GM21390 (cell line): ENCODE measurements around the gene CELF2.
A peak's percentile ranks its signal among the peaks of the same experiment; 100 is the strongest.

Experiments used
- ATAC-seq: cut with Tn5 transposase; IDR thresholded peaks from one replicate; pipeline ENCODE4 v1.9.1; 2021; ENCODE audit not compliant: unreplicated experiment

CELF2 gene

DNA sequence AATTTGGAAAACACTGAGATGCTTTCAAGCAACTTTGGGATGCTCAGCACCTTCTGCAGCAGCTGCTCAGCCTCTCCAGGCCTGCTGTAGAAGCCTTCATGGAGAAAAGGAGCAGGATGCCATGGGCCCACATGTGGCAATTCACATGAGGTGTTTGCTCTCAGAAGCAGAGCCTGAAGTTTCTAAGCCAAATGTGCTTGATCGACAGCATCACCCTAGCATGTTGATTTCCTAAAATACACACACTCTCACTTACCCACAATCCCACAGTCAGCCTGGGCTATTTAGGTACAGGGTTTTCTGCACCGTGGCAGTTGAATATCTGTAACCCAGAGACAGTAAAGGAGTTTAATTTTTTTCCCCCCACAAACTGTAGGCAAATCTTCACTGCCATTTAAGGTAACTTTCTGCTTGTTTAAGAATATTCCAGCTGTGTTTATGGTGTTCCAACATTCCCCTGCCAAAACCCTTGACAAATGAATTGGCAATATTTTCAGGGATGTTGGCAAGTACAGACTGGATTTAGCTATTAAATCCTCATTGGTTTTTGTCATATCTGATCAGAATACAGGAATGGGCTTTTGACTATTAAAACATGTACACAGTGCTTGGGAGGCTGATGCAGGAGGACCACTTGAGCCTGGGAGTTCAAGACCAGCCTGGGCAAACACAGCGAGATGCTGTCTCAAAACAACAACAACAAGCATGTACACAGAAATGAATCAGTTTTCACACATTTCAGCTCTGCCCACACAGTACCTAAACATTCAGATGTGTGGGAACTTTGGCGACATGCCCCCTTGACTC lies 244.2 kb downstream of the CELF2 start:
- ATAC-seq = no peak

DNA sequence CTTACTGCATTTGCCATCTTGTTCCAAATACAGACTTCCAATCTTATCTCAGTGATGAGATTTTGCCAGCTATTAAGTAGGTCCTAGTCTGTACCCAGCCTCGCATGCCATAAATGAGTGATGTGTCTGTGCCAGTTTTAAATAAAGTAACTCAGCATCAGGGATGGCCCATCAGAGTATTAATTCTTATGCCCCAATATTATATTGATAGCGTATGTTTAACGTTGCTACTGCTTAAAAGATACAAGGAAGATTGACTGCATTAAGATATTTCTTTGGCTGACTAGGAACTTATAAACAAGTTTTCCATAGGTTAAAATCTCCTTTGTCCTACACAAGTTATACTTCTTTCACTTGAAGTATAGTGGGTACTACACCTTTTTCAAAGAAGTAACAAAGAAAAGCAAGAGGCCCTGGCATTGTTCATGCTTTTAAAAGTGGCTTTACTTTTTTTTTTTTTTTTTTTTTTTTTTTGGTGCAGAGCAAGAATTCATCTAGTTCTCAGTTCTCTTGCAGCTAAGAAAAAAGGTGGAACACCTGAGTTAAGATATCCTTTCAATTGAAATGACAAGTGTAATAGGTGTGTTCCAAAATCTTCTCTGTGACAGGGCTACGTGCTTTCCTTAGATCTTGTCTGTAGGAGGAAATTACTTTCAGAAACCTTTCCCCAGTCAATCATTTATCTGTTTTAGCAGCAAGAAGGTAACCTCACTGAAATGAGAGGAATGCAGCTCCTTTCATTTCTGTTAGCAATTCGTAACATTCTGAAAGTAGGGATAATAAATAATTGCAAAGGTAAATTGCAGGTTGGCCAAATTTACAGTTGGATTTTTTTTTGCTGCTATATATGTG lies 245.0 kb downstream of the CELF2 start:
- no peak for ATAC-seq

DNA sequence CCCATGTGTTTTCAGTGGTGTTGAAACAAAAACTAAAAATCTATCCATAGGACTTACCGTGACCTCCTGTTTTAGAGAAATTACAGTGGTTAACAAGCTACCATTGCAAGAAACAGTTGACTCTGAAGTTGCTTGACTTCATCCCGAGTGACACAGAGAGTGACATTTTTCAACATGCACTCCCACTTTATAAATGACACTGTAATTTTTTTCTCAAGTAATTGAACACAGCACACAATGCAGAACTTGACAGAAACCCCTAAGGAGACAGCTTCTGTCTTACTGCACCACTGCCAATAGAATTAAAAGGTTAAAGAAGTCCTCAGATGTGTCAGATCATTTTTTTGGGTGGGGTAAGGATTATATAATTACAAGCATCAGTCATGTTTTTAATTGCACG lies 246.1 kb downstream of the CELF2 start:
- no peak for ATAC-seq

DNA sequence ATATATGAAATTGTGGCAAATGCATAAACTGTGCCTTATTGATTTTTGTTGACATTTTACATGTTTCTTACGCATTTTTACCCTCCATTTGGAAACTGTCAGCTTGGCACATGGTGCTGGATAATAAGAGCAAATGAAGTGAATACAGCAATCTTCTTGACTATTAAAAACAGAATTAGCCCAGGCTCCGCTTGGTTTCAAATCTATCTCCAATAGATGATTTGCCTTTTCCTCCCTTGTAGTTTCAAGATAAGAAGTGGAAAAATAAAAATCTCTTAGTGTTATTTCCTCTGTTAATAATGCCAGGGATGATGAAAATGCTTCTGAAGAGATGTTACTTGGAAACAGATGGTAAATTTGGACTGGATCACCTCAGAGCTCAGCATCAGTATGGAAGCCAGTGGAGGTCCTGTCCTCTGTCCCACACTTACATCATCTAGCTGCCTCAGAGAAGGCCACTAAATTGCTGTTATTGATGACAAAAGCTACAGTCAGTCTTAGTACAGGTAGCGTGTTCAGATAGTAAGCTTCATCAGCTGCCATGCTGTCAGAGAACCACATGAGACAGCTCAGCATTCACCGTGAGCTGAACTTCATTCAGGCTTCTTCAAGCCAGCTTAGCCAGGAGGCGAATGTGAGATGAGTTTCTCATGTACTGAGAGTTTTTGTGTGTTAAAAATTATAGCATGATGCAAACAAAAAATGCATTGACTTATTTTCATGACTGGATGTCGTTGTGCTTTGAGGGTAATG lies 246.8 kb downstream of the CELF2 start:
- no peak for ATAC-seq

DNA sequence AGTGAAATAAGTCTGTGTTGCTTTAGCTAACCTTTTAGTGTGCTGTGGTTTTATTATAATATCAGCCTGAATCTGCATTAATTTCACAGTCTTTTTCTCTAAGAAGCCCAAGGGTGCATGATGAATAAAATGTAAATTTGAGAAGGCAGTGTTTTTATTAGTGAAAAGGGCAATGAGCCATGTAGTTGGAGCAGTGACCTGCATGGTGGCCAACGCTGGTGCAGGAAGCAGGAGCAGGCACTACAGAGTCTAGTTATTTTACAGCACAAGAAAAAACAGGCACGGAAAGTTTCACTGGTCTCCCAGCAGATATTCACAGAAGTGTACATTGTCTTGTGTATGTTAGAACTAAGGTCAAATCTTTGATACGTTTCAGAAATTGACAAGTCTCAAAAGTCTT lies 247.8 kb downstream of the CELF2 start:
- ATAC-seq = no peak

DNA sequence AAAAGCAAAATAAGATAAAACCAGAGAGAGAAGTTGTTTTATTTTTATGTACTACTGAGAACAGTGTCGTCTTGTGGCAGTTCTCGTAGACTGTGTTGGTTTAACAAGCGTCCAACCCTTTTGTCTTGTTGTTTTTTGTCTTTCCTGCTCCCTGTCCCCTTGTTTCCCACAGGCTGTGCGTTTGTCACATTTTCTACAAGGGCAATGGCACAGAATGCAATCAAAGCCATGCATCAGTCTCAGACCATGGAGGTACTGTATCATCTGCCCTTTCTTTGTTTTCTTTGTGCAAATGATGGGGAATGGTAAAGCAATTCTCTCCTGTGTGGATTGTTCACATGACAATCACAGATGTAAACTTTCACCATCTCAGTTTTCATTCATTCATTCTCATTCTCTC lies 248.8 kb downstream of the CELF2 start:
- ATAC-seq = no peak

DNA sequence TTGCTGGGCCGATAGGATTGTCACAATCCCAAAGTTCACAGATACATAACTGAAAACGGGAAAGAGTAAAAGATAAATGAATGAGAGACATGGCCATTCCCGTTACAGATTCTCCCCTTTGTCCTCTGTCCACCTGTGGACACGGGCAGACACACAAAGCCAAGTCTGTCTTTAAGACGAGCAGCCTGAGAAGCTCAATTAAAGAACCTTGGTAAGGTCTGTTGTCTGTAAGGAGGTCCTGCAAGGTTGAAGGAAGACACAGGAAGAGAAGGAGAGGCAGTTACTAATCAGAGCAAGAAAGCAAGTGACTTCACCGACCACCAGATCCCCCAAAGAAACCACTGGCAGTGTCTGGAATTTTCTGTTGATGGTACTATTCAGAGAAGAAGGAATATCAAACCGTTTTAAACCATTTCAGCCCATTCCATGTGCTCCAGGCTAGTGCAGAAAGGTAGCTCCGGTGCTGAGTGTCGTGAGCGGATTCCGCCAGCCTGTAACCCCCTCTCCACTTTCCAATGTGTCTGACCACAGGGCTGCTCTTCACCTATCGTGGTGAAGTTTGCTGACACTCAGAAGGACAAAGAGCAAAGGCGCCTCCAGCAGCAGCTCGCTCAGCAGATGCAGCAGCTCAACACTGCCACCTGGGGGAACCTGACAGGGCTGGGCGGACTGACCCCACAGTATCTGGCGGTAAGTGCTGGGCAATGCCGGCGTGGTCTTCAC lies 252.6 kb downstream of the CELF2 start:
- peak; percentile 54 for ATAC-seq

DNA sequence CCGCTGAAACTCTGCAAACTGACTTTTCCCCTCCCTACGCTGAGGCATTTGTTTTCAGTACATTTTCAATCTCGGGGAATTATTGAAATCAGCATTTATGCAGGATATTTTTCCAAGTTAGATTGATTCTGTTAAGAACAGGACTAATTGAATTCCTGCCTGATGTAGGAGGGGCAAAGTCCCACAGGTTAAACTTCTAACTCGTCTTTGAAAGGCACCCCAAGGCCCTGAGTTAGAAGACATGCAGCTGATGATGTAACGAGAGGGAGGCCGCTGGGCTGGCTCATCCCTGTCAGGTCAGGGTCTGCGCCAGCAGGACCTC lies 253.1 kb downstream of the CELF2 start:
- ATAC-seq = no peak

DNA sequence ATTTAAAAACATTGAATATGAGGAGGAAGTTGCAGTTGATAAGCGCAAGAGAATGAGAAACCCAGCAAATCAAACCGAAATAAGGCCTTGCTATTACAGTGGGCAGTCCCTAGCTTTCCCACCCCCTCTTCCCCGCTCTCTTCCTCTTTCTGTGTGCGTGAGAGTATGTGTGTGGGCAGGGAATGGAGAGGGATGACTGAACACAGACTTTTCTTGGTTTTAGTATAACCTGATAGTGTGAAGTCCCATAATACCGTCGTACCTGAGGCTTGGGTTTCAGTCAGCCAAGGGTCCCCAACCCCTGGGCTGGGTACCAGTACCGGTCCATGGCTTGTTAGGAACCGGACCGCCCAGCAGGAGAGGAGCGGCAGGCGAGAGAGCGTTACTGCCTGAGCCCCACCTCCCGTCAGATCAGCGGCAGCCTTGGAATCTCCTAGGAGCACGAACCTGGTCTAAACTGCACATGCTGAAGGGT lies 255.3 kb downstream of the CELF2 start:
- peak; percentile 60 for ATAC-seq

DNA sequence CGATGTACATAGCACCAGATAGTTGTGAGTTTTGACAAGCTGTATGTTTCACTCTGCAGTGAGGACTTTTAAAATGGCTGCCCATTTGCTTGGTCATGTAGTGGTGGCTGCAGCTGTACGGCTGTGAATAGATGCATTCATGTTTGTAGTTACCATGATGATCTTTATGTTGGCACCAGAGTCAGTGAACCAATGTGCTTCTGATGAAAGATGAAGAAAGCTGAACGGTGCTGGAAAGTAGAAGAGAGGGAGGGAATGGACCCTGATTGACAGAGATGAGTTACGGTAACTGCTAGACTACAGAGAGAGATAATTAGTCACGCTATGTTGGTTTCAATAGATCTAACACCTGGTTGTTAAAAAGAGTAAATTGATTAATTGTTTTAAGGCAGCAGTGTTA lies 256.8 kb downstream of the CELF2 start:
- no peak for ATAC-seq

DNA sequence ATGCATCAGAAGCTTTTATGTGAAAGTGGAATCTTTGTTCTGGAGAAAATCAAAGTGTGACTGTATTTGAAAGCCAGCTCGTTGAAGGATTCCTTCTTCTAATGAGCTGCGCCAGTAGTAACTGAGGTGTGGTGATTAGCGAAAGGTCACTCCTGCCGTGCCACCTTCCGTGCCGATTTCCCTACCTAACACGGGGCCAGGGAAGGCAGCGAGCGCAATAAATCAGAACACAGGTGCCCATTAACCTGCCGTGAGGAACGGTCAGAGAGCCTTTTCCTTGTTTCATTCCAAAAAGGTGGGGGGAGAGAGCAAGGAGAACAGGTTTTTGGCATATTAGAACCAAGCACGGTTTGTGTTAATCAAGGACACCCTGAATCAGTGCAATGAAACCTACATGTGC lies 258.0 kb downstream of the CELF2 start:
- ATAC-seq = no peak

DNA sequence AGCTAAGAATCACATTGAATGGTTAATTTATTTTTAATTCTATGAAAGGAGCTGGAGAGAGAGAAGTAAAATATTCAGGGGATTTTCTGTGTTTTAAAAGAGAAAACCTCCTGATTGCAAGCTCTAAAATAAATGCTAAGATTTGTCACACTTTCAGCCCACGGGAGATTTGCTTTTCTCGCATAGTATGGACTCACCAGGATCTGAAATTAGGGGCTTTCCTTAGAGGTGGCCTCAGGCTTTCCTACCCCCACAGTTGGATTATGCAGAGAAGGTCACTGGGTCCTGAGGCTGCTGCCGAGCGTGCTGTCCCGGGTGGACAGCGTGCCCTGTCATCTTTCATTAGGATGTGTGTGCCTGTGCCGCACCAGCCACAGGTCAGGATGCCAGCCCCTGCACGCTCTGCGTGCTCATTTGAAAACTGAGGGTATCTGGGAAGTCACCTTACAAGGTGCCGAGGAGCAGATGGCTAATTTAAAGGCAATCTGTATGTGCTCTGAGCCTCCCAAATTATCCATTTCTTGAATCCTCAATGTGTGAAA lies 258.8 kb downstream of the CELF2 start:
- ATAC-seq = no peak

DNA sequence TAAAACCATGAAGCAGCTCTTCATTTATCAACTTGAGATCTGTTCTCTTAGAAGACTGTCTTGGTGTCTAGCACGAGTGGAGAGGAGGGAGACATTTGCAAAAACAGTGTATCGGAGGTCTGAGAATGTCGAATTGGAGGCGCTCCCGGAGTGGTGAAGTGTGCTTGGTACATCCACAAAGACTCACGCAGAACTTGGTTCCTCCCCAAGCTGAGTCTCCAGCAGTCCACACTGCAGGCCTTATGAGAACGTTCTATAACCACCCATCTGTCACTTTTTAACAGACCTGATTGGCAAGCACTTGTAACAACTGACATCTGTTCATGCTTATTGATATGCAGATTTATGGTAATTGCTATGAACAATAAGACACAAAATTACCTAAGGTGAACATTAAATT lies 261.6 kb downstream of the CELF2 start:
- no peak for ATAC-seq

DNA sequence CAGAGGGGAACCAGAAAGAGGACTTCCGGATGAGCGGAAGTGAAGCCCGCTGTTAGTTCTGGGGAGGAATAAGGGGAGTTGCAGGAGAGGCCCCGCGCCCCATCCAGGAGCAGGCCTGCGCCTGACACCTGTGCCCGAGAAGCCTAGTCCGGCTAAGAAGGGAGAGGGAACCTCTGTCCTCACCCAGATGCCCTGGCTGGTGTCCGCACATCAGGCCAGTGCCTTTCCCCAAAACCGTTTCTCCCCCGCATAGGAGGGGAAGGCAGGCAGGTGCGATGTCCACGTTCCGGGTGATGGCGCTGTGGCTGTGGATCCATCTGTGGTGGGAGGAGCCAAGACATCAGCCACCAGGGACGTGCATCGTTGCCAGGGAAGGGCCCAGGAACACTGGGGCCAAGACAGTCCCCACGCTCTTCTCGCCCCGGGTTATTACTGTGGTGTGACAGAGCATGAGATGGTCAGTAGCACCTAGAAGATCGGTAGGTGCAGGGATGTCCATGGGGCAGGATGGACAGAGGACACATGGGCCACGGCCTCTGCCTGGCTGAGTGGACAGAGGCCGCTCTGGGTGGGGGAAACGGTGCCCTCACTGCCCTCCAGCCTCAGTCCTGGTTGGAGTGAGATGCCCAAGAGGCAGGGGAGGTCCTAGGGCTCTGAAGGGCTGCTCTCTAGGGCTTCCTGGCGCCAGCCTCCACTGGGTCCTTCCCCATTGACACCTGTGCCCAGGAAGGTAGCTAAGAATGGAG lies 262.7 kb downstream of the CELF2 start:
- ATAC-seq = no peak

DNA sequence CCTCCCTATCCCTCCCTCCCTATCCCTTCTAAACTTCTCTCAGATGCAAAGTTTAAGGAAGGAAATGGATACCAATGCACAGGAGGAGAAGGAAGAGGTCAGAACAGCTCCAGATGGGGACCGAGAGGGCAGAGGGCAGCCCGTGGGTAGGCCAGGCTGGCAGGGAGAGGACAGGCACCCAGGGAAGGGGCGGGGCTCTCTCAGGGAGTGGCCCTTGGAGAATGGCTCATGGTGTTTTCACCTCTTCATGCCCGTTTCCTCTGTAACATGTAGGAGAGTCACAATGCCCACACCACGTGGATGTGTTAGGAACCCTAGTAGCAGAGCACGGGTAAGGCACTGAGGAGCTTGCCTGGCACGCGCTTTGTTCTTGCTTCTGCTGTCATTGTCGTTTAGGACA lies 264.5 kb downstream of the CELF2 start:
- ATAC-seq = no peak

DNA sequence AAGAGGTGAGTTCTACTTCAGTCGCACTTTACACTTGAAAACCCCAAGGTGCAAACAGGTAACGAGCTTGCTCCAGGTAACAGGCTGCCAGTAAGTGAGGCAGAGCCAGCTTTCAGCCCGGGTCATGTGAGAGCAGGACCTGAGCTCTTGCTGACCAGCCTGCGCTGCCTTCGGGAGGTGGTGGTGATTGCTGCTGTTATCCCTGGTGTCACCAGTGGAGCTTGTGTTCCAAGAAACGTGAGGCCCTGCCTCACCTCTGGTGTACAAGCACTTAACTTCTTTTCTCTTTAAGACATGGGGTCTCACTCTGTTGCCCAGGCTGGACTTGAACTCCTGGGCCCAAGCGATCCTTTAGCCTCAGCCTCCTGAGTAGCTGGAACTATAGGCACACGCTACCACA lies 265.0 kb downstream of the CELF2 start:
- ATAC-seq = no peak

DNA sequence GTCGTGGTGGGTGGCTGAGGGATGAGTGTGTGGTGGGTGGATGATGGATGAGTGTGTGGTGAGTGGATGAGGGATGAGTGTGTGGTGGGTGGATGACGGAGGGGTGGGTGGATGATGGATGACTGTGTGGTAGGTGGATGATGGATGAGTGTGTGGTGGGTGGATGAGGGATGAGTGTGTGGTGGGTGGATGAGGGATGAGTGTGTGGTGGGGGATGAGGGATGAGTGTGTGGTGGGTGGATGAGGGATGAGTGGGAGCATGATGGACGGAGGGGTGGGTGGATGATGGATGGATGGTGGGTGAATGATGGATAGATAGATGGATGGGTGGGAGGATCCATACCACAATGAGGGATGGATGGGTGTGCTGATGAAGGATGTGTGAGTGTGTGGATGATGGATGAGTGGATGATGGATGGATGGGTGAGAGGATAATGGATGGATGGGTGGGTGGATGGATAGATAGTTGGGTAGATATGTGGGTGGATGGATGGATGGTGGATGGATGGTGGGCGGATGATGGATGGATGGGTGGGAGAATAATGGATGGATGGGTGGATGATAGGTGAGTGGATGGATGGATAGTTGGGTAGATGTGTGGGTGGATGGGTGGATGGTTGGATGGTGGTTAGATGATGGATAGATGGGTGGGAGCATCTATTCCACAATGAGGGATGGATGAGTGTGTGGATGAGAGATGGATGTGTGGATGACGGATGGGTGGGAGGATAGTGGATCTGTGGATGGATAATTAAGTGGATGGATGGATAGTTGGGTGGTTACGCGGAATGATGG lies 266.8 kb downstream of the CELF2 start:
- no peak for ATAC-seq

DNA sequence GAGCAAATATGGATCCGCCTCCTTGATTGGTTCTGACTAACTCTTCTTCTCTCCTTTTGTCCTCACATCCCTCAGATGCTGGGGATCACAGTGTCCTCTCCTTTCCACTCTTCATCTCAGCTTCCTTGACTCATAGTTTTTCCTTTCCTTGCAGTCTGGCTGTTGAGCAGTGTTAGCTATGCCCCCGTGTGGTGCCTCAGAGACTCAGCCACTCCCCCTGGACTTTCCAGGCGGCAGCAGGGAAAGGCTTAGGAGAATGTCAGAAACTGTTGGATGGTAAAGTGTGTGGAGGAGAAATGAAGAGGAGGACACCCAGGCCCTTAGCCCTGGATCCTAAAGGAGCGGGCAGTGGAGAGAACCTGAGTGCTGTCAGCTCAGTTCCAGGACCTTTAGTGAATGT lies 267.5 kb downstream of the CELF2 start:
- no peak for ATAC-seq

DNA sequence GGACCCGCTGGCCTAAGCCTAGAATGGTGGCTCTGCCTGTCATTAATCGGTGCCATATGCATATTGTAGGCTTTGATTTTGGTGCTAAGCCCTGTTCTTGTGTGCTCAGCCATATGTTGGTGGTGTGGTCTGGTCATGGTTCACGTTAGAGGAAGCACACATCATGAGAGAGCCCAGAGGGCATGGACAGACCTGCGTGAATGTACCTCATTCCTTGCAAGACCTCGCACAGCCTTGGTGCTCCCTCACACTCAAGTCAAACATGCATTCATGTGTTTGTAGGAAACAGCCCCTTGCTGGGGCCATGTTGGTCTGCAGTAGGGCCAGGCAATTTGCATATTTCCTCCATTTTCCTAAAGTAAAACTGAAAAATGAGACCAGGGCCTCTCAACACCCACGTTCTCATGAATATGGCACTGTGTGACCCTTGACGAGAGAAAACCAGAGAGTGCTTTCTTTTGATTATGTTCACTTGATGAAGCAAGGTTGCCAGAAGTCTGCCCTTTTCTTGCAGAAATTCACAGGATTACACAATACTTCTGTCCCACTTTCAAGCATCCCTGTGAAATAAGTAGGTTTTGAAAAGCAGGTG lies 268.7 kb downstream of the CELF2 start:
- ATAC-seq = peak; percentile 93
